A549 (cell line): Measurements from ENCODE around the gene ATF6B.

Source experiments
- EP300 ChIP-seq, 2 experiments: fragments of >200 bp; sonication (Bioruptor Twin); formaldehyde crosslinking; IDR thresholded peaks; 2 replicates in 1 of 2; 3 replicates in 1 of 2; pipeline ENCODE4 v1.6.1; 2016 to 2017
- TF ChIP-seq, protein P1 (sequence below): fragments of >200 bp; sonication (Bioruptor Twin); formaldehyde crosslinking; IDR thresholded peaks from 3 replicates; pipeline ENCODE4 v1.5.1; 2016
- TF ChIP-seq, protein P2 (sequence below): IDR thresholded peaks from 2 replicates; pipeline ENCODE4 v1.6.1; 2012

DNA sequence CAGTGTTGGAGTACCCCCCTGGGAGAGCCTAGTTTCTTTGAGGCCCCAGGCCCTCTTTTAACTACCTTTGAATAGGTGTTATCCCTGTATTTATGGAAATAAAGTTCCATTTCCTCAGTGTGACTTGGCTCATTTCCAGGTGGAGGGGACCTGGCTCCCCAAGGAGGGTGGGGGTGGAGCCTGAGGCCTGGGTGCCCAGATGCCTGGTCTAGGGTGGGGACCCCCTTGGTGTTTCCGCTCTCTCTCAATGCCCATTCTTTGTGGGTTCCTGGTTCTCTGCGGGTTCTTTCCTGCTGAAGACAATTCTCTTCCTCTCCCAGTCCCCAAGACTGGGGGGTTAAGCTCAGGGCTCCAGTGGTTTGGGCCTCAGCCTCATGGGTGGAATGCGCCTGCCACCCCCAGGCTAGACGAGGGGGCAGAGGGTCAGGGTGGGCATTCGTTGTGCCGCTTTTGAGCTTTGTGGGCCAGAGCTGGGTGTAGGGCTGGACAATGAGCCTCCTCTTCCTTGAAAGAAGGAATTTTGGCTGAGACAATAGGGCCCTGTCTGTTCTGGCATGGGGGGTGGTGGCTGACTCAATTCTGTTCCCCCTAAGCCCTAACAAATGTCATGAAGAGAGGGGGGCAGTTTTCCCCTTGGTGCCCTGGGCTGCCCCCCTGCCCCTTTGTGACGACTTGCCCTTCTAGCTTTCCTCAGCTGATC is 35.7 kb upstream of the ATF6B start:
- TF ChIP-seq, protein P1, sequence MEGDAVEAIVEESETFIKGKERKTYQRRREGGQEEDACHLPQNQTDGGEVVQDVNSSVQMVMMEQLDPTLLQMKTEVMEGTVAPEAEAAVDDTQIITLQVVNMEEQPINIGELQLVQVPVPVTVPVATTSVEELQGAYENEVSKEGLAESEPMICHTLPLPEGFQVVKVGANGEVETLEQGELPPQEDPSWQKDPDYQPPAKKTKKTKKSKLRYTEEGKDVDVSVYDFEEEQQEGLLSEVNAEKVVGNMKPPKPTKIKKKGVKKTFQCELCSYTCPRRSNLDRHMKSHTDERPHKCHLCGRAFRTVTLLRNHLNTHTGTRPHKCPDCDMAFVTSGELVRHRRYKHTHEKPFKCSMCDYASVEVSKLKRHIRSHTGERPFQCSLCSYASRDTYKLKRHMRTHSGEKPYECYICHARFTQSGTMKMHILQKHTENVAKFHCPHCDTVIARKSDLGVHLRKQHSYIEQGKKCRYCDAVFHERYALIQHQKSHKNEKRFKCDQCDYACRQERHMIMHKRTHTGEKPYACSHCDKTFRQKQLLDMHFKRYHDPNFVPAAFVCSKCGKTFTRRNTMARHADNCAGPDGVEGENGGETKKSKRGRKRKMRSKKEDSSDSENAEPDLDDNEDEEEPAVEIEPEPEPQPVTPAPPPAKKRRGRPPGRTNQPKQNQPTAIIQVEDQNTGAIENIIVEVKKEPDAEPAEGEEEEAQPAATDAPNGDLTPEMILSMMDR: no peak
- TF ChIP-seq, protein P2, sequence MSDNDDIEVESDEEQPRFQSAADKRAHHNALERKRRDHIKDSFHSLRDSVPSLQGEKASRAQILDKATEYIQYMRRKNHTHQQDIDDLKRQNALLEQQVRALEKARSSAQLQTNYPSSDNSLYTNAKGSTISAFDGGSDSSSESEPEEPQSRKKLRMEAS: no peak
- no peak for TF ChIP-seq EP300 (IDR thresholded peaks at IDR 0.05)
